Stimulated activated CD8-positive, alpha-beta memory T cell treated with anti-CD3 and anti-CD28 coated beads, Interleukin-15, amount 100 ng/mL, for 4 hours (primary cell): ENCODE measurements around the gene GFPT2.
A peak's percentile ranks its signal among the peaks of the same experiment; 100 is the strongest.
"Not testable (repeated sequence)": the region's sequence is repeated elsewhere in the genome, so short reads cannot be mapped to it uniquely, and the experiment has no call there.

ENCODE experiments used
- DNase-seq, 2 donors: peaks; one replicate each; pipeline ENCODE4 v3.0.0-alpha.2; 2020; ENCODE audit warnings: low read depth in 2 of 2

Gene GFPT2

DNA sequence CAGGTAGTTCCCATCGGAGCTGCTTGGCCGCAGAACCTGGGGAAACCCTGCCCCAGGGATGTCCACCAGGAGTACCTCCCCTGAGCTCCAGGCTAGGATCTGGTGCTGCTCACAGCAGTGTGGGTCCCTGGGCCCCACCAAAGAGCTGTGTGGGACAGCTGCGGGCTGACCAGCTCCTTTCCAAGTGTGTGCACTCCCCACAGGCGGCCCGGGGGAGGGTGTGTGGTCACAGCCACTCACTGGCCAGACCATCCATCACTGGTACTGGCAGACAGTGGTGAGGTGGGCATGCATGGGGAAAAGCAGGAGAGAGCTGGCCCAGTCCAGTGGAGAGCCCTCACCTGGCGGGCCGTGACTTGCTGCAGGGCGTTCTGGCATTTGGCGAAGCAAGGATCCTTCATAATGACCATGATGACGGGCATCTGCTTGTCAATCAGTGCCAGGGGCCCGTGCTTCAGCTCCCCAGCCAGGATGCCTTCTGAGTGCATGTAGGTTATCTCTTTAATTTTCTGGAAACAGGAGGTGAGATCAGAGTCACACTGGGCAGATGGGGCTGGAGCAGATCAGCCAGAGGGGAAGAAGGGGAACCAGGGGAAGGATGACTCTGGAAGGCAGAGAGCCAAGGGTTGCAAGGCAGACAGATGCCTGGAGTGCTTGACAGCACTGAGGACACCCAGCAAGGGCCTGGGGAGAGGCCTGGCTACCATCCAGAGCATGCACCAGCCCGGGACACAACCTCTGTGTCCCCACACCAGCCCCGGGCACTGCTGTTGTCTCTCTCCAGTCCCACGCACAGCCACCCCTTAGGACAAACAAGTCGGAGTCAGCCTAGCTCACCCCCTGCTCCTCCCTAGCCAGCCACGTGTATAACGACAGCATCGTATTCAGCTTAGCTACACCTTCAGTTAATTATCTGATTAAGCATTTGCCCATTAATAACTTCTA lies 48.4 kb downstream of the GFPT2 start:
- no peak for DNase-seq

DNA sequence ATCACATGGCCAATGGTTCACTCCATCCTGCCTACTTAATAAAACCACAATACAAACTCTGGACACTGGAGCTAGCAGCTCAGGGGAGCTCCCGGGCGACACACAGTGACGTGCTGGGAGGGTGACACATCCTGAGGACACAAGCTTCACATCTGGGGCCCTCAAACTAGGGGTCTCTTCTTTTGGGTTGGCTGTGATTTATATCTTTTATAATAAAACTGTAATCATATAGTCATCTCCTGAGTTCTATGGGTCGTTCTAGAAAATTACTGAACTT lies 49.2 kb downstream of the GFPT2 start:
- DNase-seq: no peak

DNA sequence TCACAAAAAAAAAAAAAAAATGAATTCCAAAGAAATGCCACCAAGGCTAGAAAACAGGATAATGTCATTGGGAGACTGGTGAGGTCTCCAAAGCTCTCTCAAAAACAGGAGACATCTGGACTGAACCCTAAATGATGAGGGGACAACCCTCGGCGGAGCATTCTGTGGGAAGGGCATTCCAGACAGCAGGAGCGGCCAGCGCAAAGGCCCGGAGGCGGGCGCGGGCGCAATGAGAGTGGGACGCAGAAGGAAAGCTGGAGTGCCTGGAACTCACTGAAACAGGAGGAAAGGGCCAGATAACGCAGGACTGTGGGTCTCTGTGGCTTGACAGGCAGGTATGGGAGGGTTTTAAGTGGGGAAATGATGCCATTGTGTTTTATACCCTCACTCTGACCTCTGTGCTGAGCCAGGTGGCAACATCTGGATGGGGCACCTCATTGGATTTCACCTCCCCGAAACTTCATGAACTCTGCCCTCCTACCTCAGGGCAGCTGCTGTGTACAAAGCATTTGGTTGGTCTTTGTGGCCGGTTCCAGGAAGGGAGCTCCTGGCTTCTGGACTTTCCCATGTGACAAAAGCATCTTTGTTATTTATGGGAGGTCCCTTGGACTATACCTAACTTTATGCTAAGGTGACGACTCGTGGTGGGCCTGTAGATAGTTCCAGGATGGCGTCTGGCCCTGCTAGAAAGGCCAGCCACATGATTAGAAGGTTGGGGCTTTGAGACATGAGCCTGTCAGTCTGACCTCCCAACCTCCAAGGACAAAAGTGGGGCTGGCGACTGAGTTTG lies 49.7 kb downstream of the GFPT2 start:
- no peak for DNase-seq

DNA sequence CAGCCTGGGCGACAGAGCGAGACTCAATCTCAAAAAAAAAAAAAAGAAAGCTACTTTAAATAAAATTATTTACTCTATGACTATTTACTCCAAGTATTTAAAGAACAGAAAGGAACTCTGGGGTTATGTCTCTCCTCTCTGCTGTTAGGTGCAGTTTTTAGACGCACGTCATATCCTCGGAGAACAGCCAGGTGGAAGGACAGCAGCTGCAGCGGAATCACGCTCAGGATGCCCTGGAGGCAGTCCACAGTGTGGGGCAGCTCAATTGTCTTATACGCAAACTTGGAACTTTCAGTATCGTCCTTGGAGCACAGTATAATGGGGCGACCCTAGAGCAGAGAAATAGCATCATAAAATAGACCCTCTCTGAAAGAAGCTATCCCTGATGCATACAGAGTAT lies 50.9 kb downstream of the GFPT2 start:
- no peak for DNase-seq

DNA sequence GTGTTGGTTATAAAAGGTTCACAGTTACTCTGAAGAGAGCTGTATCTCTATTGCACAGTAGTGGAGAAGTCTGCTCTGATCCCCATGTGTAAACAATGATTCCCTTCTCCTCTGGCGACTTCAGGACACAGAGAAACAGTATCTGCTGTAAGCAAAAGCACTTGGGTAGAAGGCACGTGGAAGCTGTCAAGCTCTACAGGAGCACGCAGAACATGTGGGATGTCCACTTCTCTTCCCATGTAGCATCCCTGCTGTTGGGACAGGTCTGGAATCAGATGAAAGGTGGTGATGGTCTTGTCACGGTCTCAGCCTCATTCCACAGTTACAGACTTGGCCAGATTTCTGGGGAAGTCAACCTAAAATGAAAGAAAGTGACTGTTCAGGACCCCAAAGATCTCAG lies 51.9 kb downstream of the GFPT2 start:
- DNase-seq: no peak

DNA sequence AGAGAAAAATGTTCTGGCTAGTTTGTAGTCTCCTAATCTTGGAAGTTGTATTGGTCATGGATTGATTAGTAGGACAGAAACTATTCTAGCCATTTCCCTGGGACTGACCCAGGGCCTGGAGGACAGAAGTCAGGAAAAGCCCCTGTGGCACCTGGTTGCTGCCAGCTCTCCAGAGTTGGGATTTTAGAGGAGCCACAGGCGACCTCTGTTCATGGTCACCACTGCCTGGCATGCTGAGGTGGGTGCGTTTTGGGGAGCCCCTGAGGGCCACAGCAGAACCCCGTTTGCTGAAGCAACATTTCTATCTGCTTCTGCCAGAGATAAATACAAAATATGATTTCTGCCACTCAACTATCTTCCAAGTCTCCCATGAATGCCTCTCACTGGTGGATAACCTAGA lies 53.6 kb downstream of the GFPT2 start:
- DNase-seq: no peak

- DNase-seq: not testable (repeated sequence)
These were observed 54.1 kb downstream of the GFPT2 start for GRCh38 chr5:180299014-180299413.

DNA sequence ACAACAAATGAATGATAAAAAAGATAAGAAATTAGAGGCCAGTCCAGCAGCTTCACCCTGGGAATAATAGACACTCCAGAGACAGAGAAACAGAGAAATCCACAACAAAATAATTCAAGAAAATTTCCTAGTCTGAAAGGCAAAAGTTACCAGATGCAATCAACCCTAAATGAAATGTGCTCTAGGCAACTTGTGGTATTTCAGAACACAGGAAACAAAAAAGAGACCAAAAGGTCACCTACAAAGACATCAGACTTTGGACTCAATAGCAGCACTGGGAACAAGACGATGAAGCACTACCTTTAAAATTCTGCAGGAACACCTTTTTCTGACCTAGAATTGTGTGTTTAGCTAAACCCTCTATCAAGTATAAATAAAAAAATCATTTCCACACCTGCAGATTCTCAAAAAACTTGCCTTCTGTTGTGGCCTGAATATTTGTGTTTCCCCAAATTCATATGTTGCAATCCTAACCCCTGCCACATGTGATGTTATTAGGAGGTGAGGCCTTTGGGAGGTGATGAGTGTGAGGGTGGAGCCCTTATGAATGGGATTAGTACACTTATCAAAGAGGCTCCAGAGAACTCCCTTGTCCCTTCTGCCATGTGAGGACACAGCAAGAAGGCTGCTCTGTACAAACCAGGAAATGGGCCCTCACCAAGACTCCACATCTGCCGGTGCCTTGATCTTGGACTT lies 55.4 kb downstream of the GFPT2 start:
- DNase-seq: no peak

GRCh38 chr5:180296771-180297170 lies 56.4 kb downstream of the GFPT2 start:
- no peak for DNase-seq

DNA sequence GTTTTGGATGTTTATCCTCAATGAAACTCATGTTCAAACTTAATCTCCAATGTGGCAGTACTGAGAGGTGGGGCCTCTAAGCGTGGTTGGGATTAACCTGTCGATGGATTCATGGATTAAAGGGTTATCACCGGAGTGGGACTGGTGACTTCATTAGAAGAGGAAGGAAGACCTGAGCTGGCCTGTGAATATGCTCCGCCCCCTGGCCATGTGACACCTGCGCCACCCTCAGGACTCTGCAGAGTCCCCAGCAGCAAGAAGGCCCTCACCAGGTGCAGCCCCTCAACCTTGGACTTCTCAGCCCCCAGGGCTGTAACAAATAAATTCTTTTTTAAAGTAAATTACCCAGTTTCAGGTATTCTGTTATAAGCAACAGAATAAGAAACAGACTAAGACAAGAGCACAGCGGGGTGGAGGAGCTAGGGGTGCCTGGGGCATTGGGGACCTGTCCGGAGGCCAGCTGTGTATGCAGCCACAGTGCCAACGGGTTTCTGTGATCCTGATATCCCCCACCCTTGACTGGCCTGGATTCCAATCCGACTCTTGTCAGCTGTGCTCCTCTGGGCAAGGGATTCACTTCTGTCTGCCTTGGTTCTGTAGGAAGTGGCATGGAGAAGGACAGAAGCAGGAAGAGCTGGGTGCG lies 58.1 kb downstream of the GFPT2 start:
- no peak for DNase-seq

- no peak for DNase-seq
These were observed 58.7 kb downstream of the GFPT2 start for GRCh38 chr5:180294411-180294810.

DNA sequence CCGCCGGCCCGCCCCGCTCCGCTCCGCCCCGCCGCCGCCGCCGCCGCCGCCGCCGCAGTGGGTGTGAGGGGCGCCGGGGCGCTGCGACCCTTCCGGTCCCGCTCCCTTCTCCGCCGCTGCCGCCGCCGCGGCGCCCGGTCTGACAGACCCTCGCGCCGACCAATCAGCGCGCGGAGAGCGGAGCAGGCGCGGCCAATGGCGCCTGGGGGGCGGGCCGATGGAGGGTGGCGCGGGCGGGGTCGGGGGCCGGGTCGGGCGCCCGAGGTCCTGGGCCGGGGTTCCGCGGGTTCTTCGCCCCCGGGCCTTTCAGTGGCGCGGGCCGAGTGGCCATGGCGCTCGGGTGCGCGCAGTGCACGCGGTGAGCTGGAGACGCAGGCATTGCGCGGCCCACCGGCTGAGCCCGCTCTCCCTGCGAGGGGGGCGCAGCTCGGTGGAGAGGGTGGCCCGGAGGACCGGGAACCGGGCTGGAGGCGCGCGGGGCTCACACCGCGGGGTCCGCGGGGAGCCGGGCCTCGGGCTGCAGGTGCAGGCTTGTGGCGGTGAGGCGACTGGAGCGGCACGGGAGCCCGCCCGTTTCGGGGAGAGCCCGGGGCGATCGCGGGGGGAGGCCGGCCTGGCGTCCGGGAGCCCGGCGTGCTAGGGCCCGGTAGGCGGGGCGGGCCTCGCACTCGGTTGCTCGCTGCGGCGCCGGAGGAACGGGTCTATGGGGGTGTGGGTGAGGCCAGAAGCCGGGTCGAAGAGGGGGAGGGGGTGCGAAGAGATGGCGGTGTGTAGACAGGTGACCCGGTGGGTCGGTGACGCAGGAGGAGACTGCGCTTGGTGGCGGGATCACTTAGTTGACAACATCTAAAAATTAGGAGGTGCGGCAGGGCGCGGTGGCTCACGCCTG lies 60.9 kb downstream of the GFPT2 start, which contains the start of gene MAPK9:
Gene MAPK9, minus strand, starts transcription at position 141 of the 889 bp plus-strand sequence. CDS start 11,522 bp downstream, outside the sequence.
- DNase-seq: peak; percentile 60 to 72

DNA sequence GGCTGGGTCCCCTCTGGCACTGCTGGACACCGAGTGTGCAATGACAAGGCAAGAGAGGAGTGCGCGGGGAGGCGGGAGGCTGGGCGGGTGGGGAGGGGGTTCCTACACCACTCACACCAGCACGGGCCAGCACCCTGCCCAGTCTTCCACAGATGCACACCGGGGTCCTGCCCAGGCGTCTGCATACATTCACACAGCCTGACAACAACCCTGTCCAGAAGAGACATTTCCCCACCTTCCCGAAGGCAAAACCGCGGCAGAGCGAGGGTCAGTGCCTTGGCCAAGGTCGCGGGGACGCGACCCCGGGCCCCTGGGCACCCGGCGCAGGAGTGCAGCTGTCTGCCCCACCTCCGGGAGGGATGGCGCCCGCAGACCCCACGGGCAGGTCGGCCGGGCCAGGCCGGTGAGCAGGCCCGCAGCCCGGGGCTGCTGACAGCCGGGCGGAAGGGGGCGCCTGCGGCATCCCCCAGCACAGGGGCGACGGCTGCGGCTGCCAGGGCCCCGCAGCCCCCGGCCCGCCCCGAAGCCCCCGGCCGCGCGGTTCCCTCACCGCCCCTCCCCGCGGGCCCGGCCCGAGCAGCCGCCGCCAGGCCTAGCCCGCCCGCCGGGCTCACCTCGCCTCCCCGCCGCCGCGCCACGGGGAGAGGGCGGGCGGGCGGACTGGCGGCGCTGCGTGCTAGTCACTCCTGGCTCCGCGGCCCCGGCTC lies 61.7 kb downstream of the GFPT2 start:
- DNase-seq: no peak

DNA sequence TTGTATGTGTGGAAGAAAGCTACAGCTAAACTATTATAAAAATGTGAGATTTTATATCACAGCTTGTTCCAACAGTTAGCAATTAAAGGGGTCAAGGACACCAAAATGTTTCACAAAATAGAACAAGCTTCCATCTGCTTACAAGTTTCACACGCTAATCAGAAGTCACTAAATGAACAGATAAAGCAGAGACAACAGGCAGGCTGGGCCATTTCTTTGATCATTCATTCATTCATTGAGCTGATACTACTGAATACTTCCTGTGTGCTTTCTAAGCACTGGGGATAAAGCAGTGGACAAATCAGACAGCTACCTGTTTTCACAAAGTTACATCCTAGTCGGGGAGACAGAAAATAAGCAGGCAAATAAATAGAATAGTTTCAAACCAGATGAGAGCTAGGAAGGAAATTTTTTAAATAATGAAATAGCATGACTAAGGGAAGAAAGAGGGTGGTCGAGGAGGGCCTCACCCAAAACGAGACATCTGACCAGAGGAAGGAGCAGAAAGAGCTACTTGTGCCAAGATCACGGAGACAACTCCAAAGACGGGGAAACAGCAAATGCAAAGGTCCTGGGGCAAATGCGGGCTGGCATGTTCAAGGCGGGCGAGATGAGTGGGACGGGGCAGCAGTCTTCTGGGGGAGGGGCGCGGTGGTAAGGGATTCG lies 62.4 kb downstream of the GFPT2 start:
- DNase-seq: no peak

DNA sequence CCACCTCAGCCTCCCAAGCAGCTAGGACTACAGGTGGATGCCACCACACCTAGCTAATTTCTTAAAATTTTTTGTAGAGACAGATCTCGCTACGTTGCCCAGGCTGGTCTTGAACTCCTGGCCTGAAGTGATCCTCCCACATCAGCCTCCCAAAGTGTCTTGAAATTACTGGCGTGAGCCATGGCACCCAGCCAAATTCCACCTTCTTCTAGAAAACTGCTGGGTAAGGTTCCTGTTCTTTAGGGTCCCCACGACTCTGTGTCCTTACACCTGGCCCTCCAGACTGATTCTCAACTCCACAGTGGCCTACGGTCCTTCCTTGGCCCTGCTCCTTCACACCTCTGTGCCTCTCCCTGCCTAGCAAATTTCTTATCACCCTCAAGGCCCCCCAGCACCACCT lies 63.2 kb downstream of the GFPT2 start:
- no peak for DNase-seq

- no peak for DNase-seq
These were observed 63.7 kb downstream of the GFPT2 start for GRCh38 chr5:180289433-180289832.

- DNase-seq: no peak
These were observed 65.3 kb downstream of the GFPT2 start for GRCh38 chr5:180287868-180288267.

- DNase-seq: no peak
These were observed 65.7 kb downstream of the GFPT2 start for GRCh38 chr5:180287404-180287803.

DNA sequence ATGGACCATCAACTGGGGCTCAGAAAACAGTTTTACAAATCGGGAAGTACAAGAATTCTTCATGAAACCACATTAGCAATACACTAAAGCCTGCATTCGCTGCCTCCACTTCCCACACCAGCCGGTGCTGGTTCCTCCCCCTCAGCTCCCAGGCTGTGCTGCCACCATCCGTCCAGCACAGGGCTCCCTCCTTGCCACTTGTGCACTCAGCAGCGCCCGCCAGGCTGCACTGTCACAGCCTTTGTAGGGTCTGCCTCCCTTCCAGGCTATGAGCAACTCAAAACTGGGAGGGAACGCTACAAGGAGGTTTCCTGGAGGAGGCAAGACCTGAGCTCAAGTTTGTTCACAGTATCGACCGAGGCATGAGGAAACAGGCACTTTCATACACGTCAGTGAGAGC lies 69.0 kb downstream of the GFPT2 start:
- DNase-seq: no peak
